ENCODE data around the gene MYL5.
"Not testable (repeated sequence)": the region's sequence is repeated elsewhere in the genome, so short reads cannot be mapped to it uniquely, and the experiment has no call there.

The MYL5 gene

DNA sequence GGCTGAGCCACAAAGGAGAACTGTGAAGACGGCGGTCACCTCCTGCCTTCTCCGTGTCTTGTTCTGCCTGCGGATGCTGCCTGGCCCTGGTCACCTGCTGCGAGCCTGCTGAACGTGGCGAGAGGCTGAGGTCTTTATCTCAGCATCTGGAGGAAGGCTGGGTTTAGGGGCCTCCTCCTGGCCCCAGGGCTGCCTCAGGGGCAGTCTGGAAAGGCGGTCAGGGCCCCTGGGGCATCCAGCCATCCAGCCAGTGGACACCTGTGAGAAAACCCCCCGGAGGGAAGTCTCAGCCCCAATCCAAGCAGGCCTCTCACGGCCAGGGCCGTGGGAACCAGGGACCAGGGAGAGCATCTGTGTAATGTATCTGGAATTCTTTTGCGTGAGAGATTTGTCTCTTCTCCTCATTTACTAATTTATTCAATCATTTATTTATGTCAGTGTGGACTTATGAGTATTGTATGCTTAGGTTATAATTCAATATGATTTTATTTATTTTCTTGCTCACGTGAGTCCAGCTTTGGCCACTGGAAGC, 37.6 kb upstream of the MYL5 start:
- DNase-seq = no peak

GRCh38 chr4:637536-638280, 36.6 kb upstream of the MYL5 start:
- DNase-seq = no peak

DNA sequence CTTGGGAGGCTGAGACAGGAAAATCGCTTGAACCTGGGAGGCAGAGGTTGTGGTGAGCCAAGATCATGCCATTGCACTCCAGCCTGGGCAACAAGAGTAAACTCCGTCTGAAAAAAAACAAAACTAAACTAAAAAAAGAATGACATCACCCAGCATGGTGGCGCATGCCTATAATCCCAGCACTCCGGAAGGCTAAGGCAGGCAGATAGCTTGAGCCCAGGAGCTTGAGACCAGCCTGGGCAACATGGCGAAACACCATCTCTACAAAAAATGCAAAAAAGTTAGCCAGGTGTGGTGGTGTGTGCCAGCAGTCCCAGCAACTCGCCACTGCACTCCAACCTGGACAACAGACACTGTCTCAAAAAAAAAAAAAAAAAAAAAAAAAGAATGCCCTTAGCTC, 32.0 kb upstream of the MYL5 start:
- DNase-seq = not testable (repeated sequence)

- no peak for DNase-seq
These were observed 27.9 kb upstream of the MYL5 start for GRCh38 chr4:646460-646859.

DNA sequence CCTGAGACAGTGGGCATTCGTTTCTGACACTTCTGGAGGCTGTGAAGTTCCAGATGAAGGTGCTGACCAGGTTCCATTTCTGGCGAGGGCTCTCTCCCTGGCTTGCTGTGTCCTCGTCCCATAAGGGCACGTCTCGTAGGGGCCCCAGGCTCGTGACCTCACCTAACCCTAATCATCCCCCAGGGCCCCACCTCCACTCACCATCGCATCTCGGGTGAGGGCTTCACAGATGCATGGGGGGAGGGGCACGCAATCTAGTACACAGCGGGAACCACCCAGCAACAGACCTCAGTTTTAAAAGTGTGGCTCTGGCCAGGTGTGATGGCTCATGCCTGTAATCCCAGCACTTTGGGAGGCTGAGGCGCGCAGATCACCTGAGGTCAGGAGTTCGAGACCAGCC, 26.9 kb upstream of the MYL5 start:
- DNase-seq = no peak

- DNase-seq = no peak
These were observed 25.6 kb upstream of the MYL5 start for GRCh38 chr4:648579-649292.

DNA sequence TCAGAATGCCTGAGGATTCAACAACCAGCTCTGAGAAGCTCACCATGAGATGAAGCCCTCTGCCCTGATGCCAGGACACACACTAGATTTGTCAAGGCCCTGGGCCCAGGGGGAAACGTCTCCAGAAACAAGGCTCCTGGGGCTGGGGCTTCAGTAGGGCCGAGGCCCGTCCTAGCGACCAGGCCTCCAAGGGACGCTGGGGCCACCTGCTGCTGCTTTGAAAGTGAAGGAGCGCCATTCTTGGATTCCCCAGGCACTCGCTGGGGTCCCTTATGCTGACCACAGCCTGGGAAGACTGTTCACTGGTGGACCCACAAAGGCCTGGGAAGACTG, 25.1 kb upstream of the MYL5 start:
- DNase-seq = no peak

DNA sequence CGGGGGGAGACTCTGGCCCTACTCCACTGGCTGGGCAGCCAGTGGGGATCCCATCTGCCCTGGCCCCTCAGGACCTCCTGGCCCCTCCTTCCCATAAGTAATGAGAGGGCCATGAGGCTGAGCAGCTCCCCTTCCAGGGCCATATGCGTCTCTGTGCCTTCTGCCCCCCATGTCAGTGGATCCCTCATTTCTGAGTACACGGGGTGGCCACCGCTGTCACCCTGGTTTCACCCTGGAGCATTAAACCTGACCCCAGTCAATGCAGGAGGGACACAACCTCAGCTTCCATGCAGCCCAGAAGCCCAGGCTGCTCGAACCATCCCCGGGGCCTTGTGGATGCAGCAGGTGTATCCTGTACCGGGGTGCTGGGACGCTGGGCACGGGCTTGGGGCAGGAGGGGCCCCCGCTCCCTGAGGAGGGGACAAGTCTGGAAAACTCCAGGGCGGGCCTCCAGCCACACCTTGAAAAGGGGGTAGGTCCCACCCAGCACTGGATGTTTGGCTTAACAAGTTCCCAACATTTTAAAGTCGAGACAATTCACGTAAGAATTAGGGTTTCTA, 24.5 kb upstream of the MYL5 start:
- no peak for DNase-seq

- no peak for DNase-seq
These were observed 23.9 kb upstream of the MYL5 start for GRCh38 chr4:650461-650860.

DNA sequence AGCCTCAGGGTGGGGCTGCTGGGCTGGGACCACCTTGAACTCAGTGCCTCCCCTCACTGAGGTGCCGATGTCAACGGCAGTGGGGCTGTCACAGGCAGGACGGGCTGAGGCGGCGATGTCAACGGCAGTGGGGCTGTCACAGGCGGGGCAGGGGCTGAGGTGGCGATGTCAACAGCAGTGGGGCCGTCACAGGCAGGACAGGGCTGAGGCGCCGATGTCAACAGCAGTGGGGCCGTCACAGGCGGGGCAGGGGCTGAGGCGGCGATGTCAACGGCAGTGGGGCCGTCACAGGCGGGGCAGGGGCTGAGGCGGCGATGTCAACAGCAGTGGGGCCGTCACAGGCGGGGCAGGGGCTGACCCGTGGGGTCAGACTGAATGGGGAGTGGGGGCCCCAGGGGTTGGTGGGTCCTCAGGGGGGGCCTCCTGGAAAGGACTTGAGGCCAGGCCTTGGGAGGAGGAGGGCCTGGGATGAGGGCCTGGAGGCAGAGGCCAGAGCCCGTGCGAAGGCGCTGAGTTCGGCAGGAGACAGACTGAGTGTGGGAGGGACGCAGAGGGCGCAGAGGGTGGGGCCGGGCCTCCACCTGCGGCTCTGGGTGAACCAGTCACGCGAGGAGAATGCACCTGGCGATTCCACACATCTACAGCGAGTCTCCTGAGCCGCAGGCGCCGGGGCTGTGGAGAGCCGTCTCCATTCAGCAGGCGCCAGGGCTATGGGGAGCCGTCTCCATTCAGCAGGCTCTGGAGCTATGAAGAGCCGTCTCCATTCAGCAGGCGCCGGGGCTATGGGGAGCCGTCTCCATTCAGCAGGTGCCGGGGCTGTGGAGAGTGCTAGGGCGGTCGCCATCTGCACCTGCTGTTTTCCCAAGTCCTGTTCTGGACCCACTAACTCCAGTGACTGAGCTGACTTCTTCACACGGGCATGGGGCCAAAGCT, 23.1 kb upstream of the MYL5 start:
- DNase-seq = no peak

DNA sequence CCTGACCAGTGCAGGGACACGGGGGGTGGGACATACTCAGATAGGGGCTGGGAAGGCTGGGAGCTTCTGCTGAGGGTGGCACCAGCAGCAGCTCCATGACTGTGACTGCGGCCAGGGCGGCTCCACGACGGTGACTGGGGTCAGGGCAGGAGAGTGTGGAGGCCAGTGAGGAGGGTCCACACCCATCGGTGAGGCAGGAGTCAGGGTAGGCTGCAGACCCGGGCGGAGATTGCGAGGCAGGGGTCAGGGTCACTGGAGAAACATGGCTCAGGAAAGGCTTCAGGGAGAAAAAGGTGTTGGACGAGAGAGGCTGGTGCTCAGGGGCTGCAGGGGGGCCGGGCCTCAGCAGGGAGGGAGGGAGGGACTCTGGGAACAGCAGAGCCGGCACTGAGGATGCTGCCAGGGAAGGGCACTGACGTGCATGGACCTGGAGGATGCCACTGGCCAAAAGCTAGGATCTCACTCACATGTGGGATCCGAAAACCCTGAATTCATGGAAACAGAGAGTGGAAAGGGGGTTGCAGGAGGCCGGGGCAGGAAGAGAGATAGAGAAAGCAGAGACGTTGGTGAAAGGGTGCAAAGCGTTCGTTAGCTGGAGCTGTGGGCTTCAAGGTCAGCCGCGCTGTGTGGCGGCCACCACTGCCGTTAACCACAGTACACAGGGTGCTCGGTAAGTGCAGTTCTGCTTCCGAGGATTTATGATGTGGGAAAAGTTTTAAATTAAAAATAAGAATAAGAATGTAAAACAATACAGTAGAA, 22.3 kb upstream of the MYL5 start:
- DNase-seq = no peak

DNA sequence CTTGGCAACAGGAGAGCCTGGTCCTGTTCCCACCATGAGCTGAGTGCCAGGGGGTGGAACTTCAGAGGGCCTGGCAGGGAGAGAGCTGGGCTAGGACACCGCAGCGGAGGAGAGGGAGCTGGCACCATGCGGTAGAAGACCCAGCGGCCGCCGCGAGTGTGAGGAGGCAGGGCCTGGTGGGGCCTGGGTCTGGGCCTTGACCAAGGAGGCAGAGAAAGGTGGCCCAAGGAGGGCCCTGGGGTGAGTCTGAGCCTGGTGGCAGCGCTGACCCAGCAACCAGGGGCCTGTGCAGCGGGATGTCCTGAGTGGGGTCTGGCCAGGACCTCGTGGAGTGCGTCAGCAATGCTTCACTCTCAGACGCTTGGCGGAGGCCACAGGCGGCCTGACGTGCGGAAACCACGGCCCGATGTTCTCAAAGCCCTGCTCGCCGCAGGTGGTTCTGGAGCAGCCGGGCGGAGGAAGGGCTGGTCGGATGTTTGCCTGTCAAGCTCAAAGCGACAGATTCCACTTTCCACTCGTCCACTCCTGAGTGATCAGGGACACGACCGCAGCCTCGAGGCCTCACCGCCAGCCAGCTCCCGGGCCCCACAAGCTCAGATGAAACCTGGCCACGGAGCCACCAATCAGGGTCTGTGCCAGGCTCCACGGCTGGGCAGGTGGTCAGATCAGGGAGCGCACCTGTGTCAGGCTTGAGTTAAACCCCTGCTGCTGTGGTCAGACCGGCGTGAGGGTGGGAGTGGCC, 21.1 kb upstream of the MYL5 start:
- no peak for DNase-seq

- DNase-seq = no peak
These were observed 20.4 kb upstream of the MYL5 start for GRCh38 chr4:653831-654502.

DNA sequence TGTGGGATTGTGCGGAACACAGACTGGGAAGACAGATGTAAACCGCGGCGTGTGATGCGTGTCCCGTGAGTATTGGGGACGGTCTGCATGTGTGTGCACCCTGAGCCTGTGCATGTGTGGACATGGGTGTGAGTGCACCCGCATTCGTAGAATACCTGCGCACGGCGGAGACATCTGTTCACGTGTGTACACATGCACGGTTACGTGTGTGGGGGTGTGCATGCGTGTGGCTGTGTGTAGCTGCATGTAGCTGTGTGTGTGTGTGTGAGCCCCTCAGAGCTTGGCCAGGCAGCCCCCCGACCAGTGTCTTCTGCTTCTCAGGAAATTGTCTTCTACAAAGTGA, 19.9 kb upstream of the MYL5 start:
- DNase-seq = no peak

DNA sequence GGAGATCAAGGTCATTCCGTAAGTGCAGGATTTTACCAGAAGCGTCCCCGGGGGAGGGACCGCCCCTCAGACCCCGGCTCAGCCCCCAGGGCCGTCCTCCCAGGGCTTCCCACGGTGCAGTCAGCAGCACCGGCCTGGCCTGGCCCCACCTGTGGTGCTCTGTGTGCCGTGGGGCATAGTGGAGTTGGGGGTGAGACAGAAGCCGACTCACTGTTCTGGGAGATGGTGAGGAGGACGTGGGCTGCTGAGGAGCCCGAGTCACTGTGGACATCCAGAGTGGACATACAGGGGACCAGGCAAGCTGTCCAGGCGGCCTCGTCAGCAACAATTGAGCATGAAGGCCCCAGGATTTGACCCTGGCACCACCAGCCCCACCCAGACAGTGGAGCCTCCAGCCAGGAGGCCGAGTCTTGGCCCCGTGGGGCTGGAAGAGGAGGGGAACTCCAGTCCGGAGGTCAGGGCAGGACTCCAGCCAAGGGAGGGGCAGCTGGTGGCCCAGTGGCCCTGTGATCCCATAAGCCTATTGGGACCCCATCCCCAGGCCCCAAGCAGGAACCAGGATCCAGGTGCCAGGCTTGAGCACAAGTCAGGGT, 19.4 kb upstream of the MYL5 start:
- DNase-seq = no peak

DNA sequence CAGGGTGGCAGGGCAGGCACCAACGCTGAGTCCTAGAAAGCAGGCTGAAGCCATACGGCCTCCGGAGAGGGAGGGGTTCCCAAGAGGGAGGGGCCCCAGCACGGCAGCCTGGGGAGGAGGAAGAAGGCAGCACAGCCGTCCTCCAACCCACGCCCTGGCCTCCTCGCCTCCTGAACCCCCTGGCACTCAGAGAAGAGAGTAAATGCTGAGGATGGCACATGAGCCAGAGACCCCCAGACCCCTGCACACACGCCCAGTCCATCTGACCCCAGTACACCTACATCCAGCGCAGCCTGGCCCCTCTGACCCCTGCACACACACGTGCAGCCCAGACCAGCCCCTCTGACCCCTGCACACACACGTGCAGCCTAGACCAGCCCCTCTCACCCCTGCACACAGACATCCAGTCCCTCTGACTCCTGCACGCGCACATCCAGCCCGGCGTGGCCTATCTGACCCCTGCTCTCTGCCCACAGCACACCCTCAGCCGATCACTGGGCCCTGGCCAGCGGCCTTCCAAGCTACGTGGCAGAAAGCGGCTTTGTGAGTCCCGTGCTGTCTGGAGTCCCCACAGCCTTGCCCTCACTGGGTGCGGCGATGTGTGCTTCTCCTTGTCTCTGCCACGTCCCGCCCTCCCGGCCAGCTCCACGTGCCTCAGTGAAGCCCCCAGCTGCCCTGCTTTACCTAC, 18.7 kb upstream of the MYL5 start:
- no peak for DNase-seq

- no peak for DNase-seq
These were observed 17.7 kb upstream of the MYL5 start for GRCh38 chr4:656436-657337.

DNA sequence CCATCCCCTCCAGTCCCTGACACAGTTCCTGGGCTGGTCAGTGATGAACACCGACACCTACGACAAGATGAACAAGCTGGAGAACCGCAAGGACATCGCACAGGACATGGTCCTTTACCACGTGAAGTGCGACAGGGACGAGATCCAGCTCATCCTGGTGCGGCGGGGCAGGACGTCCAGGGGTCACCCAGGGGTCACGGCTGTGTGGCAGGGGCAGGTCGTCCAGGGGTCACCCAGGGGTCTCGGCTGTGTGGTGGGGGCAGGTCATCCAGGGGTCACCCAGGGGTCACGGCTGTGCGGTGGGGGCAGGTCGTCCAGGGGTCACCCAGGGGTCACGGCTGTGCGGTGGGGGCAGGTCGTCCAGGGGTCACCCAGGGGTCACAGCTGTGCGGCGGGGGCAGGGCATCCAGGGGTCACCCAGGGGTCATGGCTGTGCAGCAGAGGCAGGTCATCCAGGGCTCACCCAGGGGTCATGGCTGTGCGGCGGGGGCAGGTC, 17.0 kb upstream of the MYL5 start:
- DNase-seq = no peak
